GM21529 (cell line): ENCODE data around the gene FREY1.

Experiments used
- ATAC-seq: cut with Tn5 transposase; IDR thresholded peaks from one replicate; pipeline ENCODE4 v1.9.1; 2021; ENCODE audit not compliant: unreplicated experiment

The FREY1 gene

DNA sequence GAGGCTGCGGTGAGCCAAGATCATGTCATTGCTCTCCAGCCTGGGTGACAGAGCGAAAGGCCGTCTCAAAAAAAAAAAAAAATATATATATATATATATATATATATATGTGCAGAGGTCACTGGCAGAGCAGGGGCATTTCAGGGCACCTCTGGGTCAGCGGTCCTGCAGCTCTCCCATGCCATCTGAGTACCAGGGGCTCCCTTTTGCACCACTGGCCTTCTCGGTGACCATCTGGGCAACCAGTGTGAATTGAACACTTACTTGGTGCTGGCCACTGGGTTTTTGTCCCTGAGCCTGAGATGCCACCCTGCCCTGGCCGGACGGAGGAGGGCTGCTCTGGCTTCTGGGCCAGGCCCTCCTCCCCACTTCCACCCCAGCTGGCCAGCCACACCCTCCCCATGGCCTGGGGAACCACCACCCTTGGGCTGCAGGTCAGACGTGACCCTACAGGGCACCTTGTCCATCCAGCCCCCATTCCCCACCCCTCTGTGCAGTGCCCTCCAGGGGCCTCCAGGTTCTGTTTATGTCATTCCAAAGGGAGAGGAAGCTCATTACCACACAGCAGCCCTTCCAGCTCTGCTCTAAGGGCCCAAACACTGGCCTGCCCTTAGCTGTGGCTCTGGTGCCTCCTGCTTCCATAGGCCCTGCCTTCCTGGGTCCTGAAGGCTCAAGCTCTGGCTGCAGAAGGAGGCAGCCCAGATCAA is 11.4 kb downstream of the FREY1 start:
- no peak for ATAC-seq

DNA sequence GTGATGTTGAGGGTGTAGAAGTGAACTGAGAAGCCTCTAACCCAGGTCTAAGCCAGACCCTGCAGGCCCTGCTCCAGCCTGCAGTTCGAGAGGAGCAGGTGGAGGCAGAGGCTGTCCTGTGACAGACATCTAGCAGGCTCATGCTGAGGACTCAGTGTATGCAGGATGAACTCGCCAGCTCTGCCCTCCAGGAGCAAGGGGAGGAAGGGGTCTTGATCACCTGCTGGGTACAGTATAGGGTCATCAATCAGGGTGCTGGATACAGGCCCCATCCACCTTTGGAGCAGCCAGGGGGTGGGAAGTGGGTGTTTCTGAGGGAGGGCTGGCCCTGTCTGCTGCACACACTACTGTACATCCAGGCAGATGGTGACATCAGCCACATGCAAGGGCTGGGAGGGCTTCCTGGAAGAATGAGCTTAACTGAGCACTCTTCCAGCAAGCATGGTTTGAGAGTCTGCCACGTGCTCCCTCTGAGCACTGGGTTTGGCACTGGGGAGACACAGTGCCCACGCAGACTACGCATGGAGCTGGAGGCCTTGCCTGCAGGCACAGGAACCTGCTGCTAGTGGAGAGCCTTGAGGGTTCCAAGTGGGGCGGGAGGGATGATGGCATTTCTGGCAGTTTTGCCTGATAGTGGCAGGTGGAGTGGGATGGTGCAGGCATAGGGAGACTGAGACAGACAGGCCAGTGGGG is 12.4 kb downstream of the FREY1 start:
- ATAC-seq: no peak

DNA sequence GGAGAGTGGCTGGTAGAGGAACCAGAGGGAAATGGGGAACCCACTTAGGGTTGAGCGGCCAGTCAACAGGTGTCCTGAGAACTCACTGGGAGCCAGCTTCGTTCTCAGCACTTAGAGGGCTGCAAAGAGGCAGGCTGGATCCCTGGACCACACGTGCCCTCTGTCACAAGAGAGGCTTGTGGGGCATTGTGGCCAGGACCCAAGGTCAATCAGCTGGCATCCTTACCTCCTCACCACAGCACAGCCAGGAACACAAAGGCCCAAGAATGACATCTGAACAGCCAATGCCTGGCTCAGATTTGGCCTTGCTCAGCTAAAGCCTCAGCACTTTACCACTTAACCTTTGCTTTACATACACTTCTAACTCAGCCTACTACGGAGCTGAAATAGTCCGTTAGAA is 14.2 kb downstream of the FREY1 start:
- ATAC-seq: no peak

DNA sequence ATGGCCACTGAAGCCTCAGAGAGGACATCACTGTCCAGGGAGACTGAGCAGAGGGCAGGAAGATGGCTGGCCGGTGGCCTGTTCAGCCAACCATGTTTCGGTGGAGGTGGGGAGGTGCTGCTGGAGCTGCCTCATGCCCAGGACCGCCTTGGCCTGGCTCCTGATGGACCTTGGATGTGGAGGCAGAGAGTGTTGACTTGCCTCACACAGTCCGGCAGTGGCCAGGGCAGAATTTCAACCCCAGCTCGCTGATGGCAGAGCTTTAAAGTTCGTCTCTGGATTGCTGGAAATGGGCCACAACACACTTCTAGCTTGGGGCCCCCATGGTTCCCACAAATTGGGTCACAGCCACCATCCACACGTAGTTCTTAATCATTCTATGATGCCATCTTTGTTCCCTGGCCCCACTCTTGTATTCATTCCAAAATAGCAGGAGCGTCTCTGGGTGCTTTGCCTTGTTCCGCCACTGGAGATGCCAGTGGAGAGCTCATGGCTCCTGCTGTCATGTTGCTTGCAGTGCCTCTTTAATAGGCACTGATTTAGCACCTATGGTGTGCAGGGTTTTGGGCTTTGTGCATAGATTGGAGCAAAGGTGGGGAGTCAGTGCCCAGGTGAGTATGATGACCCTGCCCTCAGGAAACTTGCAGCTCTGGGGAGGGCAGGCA is 16.1 kb downstream of the FREY1 start:
- ATAC-seq: no peak

DNA sequence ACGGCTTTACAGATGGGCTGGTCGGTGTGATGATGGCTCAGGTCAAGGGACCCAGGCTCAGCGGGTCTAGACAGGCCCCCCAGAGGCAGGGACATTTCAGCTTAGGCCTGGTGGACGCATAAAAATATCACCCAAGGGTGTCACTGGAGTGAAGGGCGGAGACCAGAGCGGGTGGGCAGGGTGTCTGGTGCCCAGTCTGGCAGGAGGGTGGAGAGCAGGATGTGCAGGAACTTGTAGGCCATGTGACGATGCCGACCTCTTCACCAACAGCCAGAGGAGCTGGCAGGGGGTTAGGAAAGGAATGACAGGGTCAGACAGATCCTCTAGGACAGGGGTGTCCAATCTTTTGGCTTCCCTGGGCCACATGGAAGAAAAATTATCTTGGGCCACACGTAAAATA is 17.1 kb downstream of the FREY1 start:
- no peak for ATAC-seq

DNA sequence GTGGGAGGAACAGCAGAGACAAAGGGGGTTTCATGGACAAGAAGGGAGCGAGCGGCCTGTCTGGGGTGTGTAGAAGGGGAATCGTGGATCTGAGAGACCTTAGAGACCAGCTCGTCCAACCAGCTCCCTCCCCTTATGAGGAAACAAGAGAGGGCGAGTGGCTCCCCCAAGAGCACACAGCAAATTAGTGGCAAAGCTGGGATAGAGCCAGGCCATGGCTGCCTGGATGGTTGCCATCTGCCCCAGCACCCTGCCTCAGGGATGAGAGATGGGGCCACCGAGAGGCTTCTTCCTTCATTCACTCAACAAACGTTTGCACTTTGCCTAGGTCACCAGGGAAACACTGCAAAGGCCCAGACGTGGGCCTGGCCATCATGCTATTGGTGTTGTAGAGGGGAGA is 17.5 kb downstream of the FREY1 start:
- no peak for ATAC-seq

DNA sequence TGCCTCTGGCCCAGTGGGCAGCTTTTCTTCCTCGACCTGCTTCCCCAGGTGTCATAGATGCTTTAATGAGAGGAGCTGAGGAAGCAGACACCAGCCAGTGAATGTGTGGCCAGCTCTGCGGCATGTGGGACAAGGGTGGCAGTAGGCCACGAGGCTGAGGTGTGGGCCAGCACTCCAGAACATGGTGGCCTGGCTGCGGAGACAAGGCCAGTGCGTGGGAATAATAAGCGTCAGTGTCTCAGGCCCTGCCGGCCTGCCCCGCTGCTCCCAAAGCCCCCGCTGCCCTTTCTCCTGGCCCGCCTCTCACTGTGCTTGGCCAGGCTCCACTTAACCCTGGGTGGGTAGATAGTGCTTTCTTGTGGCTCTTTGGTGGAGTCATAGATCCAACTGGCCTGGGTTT is 19.5 kb downstream of the FREY1 start:
- no peak for ATAC-seq

DNA sequence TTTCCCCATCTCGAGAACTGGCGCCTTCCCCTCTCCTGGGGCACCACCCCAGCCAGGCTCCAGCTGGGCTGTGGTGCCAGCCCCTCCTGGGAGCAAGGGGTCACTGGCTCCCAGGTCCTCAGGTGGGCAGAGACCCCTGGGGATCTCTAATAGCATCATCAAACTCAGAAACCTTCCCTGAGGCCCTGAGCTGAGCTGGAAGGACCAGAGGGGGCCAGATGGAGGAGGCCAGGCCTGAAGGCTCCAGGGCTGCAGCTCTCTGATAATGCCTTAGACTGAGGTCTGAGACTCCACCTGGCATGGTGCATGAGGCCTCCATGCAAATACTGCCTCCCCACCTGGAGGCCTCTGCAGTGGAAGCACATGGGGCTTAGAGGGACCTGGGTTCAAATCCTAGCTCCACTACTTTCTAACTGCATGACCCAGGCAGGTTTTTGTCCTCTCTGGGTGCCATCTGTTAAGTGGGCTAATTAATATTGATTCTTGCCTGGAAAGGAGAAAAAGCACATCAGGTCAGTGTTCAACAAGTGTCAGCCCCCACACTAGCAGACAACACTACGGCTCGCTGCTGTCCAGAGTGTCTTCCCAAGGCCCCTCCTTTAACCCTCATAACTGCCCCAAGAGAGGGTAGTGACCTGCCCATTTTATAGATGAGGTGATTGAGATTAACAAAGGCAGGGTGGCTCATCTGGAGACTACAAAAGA is 20.1 kb downstream of the FREY1 start:
- no peak for ATAC-seq

DNA sequence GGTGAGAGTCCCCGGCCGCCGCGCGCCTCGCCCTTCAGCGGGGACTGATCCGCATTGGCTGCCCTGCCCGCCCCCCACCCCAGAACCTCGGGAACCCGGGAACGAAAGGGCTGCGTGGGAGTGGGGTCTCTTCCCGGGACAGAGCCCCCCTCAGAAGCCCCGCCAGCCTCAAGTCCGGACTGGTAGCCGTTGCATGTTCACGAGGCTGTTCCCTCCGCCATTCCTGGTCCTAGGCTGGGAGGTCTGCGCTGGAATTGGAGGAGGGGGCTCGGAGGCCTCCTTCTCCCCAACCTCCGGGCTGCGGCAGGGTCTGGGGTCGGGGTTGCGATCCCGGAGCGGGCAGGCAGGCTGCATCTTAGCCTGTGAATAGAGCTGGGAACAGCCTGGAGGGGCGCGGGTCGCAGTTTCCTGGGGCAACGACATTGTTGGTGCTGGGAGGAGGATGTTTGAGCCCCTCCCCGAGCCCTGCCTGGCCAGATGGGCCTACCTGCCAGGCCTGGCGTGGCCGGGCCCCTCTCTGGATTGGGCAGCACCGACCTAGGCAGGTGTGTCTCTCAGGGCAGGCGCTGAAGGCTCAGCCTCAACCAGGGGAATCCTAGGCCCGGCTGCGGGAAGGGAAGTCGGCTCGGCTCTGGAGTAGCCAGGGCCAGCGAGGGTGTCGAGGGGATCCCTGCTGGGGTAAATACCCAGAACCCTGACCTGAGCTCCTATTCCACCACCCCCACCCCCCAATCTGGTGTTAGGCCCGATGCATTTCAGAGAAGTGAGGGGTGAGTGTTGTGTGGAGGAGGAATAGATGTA is 20.9 kb downstream of the FREY1 start:
- ATAC-seq: no peak

DNA sequence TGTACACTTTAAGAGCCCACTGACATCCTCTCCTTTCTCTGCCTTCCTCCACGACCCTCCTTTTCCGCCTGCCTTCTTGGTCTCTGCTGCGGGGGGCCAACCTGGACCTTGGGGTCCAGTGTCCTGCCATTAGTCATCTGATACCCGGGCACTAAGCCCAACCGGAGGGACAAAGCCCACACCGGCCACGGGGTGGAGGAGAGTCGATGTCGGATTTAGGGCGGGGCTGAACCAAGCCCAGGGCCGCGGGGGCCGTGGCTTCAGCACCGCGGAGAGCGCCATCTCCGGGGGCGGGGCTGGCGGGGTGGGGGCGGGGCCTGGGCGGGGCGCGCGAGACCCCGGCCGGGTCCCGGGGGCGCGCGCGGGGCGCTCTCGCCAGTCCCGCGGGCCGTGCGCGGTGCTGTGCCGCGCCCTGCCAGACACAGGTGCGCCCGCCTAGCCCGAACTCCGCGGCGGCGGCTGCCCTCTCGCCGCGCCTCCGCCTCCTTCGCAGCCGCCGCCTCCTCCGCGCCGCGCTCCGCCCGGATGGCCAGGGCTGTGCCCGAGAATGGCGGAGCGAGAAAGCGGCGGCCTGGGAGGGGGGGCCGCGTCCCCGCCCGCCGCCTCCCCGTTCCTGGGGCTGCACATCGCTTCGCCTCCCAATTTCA is 21.7 kb downstream of the FREY1 start, which contains the start of gene MAPK8IP1:
Gene MAPK8IP1 (plus strand): TSS at position 378 of the 647 bp plus-strand sequence. CDS start 170 bp downstream, at position 548.
- ATAC-seq: peak; percentile 55

DNA sequence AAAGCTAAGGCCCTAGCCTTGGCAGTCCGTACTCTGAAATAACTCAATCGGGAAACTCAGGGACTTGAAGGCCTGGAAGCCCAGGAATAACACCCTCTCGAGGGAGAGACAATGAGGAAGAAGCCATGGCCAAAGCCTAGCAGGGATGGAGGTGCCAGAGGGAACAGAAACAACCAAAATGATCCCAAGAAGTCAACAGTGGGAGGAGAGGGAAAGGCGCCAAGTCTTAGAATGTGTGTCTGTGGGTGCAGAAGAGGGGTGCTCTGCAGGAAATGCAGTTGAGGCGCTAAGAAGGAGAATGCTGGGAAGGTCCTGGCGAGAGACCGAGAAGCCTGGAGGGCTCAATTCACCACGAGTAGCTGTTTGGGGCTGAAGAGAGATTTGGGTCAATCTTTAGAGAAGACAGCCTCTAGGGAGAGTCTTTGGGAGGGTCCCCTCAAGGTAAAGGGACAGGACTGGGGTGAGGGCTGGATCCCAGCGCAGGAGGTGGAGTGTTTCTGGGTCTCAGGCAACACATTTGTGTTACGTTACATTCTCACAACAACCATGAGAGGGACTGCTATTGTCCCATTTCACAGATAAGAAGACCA is 22.4 kb downstream of the FREY1 start:
- no peak for ATAC-seq

DNA sequence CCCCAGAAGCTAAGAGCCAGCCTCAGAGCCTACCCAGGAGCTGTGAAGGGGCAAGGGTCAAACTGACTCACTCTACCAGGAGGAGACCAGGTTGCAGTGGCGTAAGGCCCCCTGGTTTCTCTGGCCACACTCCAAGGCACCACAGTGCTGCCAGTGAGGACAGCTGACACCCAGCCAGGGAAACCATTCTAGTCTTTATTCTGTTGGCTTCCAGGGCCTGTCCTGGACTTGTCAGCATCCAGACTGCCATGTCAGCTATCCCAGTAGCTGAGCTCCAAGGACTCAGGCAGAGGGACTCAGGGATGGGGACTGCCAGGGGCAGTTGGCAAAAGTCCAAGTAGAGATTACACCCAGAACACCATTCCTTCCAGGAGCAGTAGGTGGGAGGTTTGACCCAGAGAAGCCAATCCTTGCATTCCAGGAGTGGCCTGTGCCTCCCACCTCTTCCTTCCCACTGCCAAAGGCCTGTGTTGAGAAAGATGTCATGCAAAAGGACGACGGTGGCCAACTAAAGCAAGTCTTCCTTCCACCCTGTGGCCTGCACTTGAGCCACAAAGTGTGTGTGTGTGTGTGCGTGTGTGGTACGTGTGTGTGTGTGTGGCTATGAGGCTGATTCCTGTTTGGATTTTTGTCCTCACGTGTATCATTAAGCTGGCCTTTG is 25.2 kb downstream of the FREY1 start:
- ATAC-seq: no peak

DNA sequence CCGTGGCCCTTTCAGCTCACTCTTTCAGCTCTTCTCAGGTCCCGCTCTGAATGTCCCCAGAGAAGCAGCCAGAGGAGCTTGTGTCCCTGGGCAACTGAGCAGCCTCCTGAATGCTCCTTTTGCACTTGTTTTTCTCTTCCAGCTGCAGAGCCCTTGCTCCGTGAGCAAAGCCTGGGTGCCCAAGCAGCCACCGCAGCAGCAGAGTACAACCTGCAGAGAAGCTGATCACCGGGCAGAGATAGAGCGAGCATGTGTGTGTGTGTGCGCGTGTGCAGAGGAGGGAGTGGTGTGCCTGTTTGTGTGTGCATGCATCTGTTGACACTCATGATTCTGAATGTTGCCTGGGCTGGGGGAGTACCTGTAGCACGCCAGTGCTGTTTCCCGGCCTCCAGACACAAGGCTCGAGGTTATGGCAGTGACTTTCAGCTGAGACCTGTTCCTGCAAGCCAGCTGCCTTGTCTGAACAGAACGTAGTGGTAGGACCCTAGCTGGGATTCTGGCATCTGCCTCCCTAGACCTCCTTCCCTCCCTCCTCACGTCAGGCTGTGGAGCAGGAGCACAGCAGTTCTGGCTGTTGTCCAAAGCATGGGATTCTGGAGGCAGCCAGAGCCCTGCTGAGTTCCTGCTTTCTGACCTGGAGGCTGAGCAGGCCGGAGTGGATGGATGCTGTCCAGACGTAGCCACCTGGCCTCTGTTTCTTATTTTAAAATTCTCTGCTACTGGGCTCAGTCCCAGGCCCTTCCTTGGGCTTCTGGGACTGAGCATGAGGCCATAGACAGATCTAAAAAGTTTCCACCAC is 26.1 kb downstream of the FREY1 start:
- no peak for ATAC-seq

DNA sequence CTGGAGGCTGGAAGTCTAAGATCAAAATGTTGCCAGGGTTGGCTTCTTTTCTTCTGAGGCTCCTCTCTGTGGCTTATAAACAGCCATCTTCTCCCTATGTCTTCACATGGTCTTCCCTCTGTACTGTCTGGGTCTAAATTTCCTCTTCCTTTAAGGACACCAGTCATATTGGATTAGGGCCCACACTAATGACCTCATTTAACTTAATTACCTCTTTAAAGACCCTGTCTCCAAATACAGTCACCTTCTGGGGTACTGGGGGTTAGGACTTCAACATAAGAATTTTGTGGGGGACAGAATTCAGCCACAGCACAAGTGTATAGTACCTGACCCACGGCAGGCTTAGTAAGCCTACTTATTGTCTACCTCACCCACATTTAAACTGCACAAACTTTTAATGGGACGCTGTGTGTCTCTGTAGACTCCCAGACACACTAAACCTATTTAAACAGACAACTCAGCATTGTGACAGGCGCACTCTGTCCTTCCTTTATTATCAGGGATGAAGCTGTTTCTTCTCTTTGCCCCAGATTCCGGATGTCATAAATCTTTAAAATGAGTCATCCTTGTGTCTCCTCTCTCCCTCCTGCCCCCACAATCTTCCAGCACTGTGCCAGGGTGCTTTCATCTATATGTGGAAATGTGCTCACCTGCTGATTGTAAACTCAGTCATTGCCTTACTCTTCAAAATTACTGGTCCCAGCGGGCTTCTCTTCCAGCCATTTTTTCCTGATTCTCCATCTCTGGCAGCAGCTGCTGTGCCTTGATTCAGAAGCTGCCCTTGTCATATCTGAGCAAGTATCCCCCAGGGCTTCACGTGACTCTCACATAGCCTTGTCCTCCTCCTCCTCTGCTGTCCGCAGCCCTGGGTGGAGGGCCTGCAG is 27.0 kb downstream of the FREY1 start:
- no peak for ATAC-seq

DNA sequence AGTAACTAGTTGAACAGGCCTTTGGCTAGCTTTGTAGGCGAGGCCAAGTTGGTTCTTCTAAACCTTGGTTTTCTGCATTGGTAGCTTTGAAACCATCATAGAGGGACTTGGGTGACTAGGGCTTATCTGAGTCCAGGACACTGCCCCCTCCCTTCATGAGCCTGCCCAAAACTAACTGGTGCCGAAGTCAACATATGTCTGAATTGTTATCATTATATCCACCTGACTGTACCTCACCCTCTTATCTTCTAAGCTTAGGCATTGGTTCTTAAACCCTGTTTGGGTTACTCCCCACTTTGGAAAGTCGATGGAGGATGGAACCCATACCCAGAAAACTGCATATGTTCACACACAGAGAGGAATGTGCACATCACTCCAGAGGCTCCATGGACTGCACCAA is 29.2 kb downstream of the FREY1 start:
- ATAC-seq: no peak

DNA sequence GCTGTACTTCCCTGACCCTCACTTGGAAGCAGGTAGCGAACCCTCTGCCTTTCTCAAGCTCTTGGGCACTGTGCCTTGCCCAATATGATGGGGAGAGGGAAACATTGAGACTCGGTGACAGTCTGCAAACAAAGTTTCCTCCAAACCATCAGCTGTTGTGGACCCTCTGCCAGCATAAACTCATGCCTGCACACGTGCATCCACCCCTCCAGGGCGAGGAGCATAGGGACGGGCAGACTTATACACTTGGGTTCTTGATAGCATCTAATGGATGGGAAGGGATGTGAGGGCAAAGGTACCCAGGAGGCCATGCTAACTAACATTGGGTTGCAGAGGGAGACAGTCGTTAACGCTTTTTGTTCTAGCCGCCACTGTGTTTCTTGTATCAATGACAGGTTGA is 29.9 kb downstream of the FREY1 start:
- ATAC-seq: no peak

DNA sequence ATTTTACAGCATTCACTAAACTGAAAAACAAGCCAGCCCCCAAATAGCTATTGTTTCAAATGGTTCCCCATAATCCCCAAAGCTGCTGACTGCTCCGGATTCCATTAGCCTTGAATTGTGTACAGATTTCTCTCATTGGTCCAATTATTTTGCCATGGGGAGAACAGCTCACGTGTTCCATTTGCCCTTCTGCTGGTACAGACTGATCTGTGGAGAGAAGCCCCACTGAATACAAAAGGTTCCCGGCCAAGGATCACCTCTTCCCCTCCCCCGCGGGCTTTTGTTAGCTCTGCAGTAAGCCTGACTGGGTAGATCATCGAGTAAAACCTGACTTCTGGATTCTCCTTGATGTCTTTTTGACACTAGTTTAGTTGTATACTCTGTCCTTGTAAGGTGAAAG is 30.7 kb downstream of the FREY1 start:
- no peak for ATAC-seq
